ENCODE results near the gene CRHR2.

The CRHR2 gene

GRCh38 chr7:30682212-30683083 is at the start of gene CRHR2:
Gene CRHR2, minus strand, starts transcription at chr7:30682456. Its CDS starts 176 bp downstream, at chr7:30682280.
- H3K27ac ChIP-seq: no peak within 1 kb of the TSS

GRCh38 chr7:30731581-30731980 is 49.3 kb upstream of the CRHR2 start:
- TF ChIP-seq, protein P1, sequence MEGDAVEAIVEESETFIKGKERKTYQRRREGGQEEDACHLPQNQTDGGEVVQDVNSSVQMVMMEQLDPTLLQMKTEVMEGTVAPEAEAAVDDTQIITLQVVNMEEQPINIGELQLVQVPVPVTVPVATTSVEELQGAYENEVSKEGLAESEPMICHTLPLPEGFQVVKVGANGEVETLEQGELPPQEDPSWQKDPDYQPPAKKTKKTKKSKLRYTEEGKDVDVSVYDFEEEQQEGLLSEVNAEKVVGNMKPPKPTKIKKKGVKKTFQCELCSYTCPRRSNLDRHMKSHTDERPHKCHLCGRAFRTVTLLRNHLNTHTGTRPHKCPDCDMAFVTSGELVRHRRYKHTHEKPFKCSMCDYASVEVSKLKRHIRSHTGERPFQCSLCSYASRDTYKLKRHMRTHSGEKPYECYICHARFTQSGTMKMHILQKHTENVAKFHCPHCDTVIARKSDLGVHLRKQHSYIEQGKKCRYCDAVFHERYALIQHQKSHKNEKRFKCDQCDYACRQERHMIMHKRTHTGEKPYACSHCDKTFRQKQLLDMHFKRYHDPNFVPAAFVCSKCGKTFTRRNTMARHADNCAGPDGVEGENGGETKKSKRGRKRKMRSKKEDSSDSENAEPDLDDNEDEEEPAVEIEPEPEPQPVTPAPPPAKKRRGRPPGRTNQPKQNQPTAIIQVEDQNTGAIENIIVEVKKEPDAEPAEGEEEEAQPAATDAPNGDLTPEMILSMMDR (IDR thresholded peaks at IDR 0.05): no peak
- no peak overlapping the region for H3K27ac ChIP-seq
- no peak overlapping the region for H3K4me3 ChIP-seq
- DNase-seq (ENCODE audit: low spot score): no peak

More at GRCh38 chr7:30682212-30683083, at the start of gene CRHR2:
- TF ChIP-seq, protein P1 (IDR thresholded peaks at IDR 0.05): no peak
- DNase-seq (ENCODE audit: low spot score): no peak
- H3K4me3 ChIP-seq: peak within 1 kb of the TSS; percentile 73

- no peak overlapping the region for H3K27ac ChIP-seq
- TF ChIP-seq, protein P1 (IDR thresholded peaks at IDR 0.05): no peak
- DNase-seq (ENCODE audit: low spot score): no peak
- H3K4me3 ChIP-seq: no peak overlapping the region
These were observed 48.7 kb upstream of the CRHR2 start for GRCh38 chr7:30730996-30731395.

- DNase-seq (ENCODE audit: low spot score): no peak
- Histone ChIP-seq H3K27ac (no peak overlapping the region), H3K4me3 (no peak overlapping the region)
- TF ChIP-seq, protein P1 (IDR thresholded peaks at IDR 0.05): no peak
These were observed 47.8 kb upstream of the CRHR2 start for GRCh38 chr7:30730097-30730496.

- Histone ChIP-seq H3K4me3 (no peak overlapping the region), H3K27ac (no peak overlapping the region)
- TF ChIP-seq, protein P1 (IDR thresholded peaks at IDR 0.05): no peak
- DNase-seq (ENCODE audit: low spot score): no peak
These were observed 47.4 kb upstream of the CRHR2 start for GRCh38 chr7:30729642-30730041.

DNA sequence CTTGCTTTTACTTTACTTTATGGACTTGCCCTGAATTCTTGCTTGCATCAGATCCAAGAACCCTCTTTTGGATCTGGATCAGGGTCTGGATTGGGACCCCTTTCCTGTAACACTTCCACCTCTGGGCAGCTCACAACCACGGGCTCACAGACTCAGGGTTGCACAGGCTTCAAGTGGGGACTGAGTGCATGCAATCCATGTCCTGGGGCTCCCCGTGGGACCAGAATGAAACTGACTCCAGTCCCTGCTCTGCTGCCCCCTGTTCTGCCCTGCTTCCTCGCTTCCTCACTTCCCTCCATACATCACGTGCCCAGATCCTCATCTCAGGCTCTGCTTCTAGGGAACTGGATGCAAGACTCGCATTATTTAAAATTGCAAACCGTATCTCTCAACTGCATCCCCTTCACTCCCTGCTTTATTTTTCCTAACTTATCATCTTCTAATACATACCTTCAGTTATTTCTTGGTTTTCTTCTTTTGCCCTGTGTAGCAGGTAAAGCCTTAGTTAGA is 46.4 kb upstream of the CRHR2 start:
- TF ChIP-seq, protein P1 (IDR thresholded peaks at IDR 0.05): no peak
- no peak overlapping the region for H3K27ac ChIP-seq
- H3K4me3 ChIP-seq: no peak overlapping the region
- DNase-seq (ENCODE audit: low spot score): no peak

All from coronary artery (tissue), 2 donors.